ENCODE measurements around the gene OR6C2. TPM values are rescaled to one million over a fixed set of nuclear protein-coding genes. Genes with fewer than 3 reads are reported as not detected.
"Not testable (repeated sequence)": the region's sequence is repeated elsewhere in the genome, so short reads cannot be mapped to it uniquely, and the experiment has no call there.

The OR6C2 gene
- total RNA-seq, 2 experiments from 2014 or later, result not detected

DNA sequence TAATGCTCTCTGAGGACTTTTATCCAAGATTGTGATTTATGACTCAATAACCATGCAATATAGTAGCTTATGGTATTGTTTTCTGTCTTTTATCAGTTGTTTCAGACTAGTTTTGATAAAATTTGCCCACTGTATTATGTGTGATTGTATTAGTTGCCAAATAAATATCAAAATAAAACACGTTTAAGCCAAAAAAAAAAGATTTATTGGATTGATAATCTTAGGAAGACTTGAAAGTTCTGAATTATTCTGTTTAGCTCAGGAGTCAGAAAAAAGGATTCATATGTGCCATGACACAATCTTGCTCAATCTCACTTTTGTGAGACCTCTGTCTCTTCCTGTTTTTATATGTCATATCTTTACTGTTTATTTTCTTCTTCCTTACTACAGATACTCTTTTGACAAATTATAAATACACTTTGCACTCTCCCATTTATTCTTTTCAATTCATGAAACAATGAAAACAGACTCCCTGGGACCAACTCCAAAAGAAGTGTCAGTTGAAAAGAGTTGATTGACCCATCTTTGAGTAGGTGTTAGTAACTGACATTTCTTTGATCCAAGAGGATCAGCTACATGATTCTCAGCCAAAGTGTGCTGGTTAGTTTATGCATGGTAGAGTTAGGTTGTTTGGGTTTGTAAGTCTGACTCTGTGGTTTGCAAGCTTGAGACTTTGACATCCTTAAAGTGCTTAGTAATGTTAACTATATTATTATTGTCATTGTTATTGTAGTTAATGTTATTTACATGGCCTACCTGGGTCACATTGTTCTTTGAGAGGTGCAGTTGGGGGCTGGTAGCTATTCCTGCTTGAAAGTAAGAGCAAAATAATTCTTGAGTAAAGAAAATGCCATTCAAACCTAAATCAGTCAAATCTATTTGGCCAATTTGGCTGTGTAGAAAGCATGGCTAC lies 15.3 kb upstream of the OR6C2 start:
- no peaks in the 10 kb centered on the region for H3K9me3 Mint-ChIP-seq
- H3K4me3 Mint-ChIP-seq, result no peak overlapping the region
- no peak overlapping the region for H3K27ac Mint-ChIP-seq
- DNase-seq, result no peak
- intact Hi-C loops (cut with micrococcal nuclease), result no loop called here
- H3K4me1 Mint-ChIP-seq (ENCODE audit: low read depth), result no peaks in the 10 kb centered on the region
- H3K27me3 Mint-ChIP-seq (ENCODE audit: low read depth), result peaks cover 17% of the 10 kb centered on the region
- CTCF ChIA-PET, result no interaction called here
- no peaks in the 10 kb centered on the region for H3K36me3 Mint-ChIP-seq (ENCODE audit: low read depth)

DNA sequence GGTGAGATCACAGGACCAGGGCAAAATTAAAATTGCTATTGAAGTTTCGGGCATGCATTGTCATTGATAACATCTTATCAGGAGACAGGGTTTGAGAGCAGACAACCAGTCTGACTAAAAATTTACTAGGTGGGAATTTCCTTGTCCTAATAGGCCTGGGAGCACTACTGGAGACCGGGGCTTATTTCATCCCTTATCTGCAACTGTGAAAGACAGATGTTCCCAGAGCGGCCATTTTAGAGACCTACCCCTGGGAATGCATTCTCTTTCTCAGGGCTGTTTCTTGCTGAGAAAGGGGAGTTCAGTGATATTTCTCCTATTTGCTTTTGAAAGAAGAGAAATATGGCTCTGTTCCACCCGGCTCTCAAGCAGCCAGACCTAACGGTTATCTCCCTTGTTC lies 2.6 kb upstream of the OR6C2 start:
- CTCF ChIA-PET; H3K9me3 Mint-ChIP-seq; H3K27ac Mint-ChIP-seq; H3K4me1 Mint-ChIP-seq (ENCODE audit: low read depth); H3K27me3 Mint-ChIP-seq (ENCODE audit: low read depth); H3K4me3 Mint-ChIP-seq; H3K36me3 Mint-ChIP-seq (ENCODE audit: low read depth); intact Hi-C loops (cut with micrococcal nuclease); DNase-seq: not testable (repeated sequence)

DNA sequence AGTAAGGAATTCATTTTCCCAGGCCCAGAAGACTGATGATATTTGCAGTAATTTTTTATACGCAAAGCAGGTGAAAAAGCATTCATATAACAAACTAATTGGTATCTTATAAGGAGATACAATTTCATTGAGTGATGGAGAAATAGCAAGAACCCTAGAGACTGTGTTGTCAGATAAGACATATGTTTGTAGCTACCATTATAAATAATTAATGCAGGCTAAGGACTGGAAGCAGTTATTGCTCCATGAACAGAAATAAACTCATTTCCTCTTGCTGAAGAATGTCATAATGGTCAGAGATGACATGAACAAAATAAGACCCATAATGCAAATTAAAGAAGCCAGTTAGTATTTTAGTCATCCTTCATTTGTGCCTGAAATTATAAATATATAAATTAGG lies 1.5 kb downstream of the OR6C2 start:
- DNase-seq, result no peak
- CTCF ChIA-PET, result no interaction called here
- Mint-ChIP-seq H3K9me3 (peaks cover 2% of the 10 kb centered on the region), H3K27ac (no peak overlapping the region), H3K4me3 (no peak overlapping the region), H3K27me3 (ENCODE audit: low read depth) (no peaks in the 10 kb centered on the region), H3K4me1 (ENCODE audit: low read depth) (no peaks in the 10 kb centered on the region), H3K36me3 (ENCODE audit: low read depth) (peaks cover 1% of the 10 kb centered on the region)
- intact Hi-C loops (cut with micrococcal nuclease), result no loop called here

DNA sequence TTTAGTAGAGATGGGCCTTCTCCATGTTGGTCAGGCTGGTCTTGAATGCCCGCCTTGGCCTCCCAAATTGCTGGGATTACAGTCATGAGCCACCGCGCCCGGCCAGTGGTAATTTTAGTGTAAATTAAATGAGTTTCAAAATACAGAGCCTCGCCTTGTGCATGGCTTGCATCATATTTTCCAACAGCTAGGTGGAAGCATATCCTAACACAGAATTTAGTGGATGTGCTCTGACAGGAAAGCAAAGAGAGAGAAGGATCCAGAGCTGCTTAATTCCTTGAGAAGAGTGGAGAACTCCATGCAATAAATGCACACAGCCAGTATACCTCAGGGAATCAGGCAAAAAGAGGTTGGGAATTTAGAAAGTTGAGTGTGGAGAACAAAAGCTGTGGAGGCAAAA lies 2.5 kb downstream of the OR6C2 start:
- H3K36me3 Mint-ChIP-seq (ENCODE audit: low read depth), result no peaks in the 10 kb centered on the region
- H3K4me3 Mint-ChIP-seq, result no peak overlapping the region
- H3K27me3 Mint-ChIP-seq (ENCODE audit: low read depth), result peaks cover 2% of the 10 kb centered on the region
- no peaks in the 10 kb centered on the region for H3K9me3 Mint-ChIP-seq
- CTCF ChIA-PET, result interaction anchor here (1.2 kb wide), 1 partner anchor 173 kb away, joined by 4 read pairs; no protein-coding TSS in a partner anchor
- intact Hi-C loops (cut with micrococcal nuclease), result no loop called here
- H3K27ac Mint-ChIP-seq, result no peak overlapping the region
- H3K4me1 Mint-ChIP-seq (ENCODE audit: low read depth), result no peaks in the 10 kb centered on the region
- no peak for DNase-seq

DNA sequence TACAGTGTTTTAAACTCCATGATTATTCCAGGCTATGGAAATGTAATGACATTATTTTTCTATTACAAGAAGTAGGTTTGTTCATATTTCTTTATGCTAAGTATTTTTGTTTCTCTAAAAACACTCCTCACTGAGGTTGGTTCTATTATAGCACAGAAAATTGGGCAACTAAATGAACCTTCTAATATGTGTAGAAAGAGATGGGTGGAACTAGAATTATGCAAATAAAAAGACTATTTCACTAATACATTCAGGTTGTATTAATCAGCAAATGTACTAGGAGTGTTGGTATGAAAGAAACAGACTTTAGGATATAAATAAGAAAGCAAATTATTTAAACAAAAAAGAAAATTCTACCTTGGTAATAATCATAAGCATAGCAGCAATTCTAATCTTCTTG lies 4.9 kb downstream of the OR6C2 start:
- H3K9me3 Mint-ChIP-seq, result no peaks in the 10 kb centered on the region
- H3K27me3 Mint-ChIP-seq (ENCODE audit: low read depth), result peaks cover 11% of the 10 kb centered on the region
- no peak for DNase-seq
- H3K36me3 Mint-ChIP-seq (ENCODE audit: low read depth), result no peaks in the 10 kb centered on the region
- no peak overlapping the region for H3K4me3 Mint-ChIP-seq
- H3K27ac Mint-ChIP-seq, result no peak overlapping the region
- H3K4me1 Mint-ChIP-seq (ENCODE audit: low read depth), result no peaks in the 10 kb centered on the region
- CTCF ChIA-PET, result no interaction called here
- intact Hi-C loops (cut with micrococcal nuclease), result no loop called here

DNA sequence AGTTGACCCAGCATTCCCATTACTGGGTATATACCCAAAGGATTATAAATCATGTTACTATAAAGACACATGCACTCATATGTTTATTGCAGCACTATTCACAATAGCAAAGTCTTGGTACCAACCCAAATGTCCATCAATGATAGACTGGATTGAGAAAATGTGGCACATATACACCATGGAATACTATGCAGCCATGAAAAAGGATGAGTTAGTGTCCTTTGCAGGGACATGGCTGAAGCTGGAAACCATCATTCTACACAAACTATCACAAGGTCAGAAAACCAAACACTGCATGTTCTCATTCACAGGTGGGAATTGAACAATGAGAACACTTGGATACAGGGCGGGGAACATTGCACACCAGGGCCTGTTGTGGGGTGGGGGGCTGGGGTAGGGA lies 21.1 kb downstream of the OR6C2 start:
- CTCF ChIA-PET; intact Hi-C loops (cut with micrococcal nuclease): not testable (repeated sequence)

DNA sequence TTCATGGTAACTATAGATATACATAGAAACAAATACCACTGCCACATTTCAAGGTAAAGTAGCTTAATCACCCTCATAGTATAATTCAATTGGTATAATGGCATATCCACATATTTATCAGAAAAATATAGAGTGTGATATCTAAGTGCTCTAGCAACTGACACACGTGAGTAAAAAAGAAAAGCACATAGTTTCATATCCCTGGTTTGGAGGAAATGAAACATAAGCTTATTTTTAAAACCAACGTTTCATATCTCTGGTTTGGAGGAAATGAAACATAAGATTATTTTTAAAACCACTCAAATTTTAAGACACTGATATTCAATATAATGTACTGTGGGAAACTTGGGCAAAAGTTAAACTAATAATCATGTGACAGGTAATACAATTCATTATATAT lies 24.0 kb downstream of the OR6C2 start:
- Mint-ChIP-seq H3K36me3 (ENCODE audit: low read depth) (no peaks in the 10 kb centered on the region), H3K4me1 (ENCODE audit: low read depth) (no peaks in the 10 kb centered on the region), H3K9me3 (peaks cover 4% of the 10 kb centered on the region), H3K27me3 (ENCODE audit: low read depth) (peaks cover 9% of the 10 kb centered on the region), H3K4me3 (no peak overlapping the region), H3K27ac (no peak overlapping the region)
- DNase-seq, result no peak
- intact Hi-C loops (cut with micrococcal nuclease), result no loop called here
- CTCF ChIA-PET, result no interaction called here

More for the DNA sequence above, 21.1 kb downstream of the OR6C2 start:
- peaks cover 15% of the 10 kb centered on the region for H3K27me3 Mint-ChIP-seq (ENCODE audit: low read depth)
- H3K9me3 Mint-ChIP-seq; H3K4me3 Mint-ChIP-seq; H3K36me3 Mint-ChIP-seq (ENCODE audit: low read depth); DNase-seq; H3K4me1 Mint-ChIP-seq (ENCODE audit: low read depth); H3K27ac Mint-ChIP-seq: not testable (repeated sequence)

DNA sequence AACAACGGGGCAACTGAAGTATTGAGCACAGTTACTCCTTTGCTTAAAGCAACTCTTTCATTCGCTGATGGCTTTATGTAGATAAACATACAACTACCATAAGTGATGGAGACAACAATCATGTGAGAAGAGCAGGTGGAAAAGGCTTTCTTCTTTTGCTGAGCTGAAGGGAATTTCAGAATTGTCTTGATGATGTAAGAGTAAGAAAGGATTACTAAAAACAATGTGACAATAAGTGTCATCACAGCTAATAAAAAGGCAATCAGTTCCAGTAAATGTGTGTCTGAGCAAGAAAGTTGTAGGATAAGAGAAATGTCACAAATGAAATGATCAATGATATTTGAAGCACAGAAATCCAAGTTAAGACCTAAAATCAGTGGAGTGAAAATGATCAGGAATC lies 25.4 kb downstream of the OR6C2 start:
- intact Hi-C loops (cut with micrococcal nuclease), result no loop called here
- Mint-ChIP-seq H3K9me3 (peaks cover 1% of the 10 kb centered on the region), H3K4me3 (no peak overlapping the region), H3K27ac (no peak overlapping the region), H3K36me3 (ENCODE audit: low read depth) (no peaks in the 10 kb centered on the region), H3K4me1 (ENCODE audit: low read depth) (no peaks in the 10 kb centered on the region), H3K27me3 (ENCODE audit: low read depth) (peaks cover 9% of the 10 kb centered on the region)
- CTCF ChIA-PET, result no interaction called here
- DNase-seq, result no peak

DNA sequence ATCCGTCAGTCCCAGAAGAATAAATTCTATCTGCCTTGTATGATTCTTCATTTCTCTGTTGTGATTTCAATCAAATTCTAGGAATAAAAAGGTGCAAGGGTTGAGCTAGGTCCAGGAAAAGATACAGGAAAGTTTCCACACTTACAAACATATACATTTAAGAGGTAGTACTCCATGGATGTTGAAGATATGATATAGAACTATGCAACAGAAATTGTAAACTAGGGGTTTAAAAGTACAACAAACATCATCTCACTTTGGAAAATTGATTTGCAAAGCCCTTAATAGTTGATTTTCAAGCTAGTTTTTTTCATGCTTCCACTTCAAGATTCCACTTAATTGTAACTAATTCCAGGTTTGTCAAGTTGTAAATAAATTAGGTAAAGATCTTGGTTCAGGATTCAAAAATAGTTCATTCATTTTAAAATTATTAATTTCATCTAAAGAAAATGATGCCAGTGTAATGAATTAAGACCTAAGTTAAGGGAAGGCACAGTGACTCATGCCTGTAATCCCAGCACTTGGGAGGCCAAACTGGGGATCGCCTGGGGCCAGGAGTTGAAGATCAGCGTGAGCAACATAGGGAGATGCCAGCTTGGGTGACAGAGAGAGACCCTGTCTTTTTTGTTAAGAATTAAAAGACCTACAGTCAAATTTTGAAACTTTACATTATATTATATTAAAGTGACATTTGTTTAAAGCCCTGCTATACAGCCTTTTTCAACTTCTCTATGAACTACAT lies 26.4 kb downstream of the OR6C2 start, which contains the start of gene OR6C70:
TSS of gene OR6C70 (minus strand) at position 51 of the 742 bp plus-strand sequence. CDS start at position 51, 0 bp downstream.
- no peak within 1 kb of the TSS for H3K4me3 Mint-ChIP-seq
- intact Hi-C loops (cut with micrococcal nuclease), result no loop called here
- H3K9me3 Mint-ChIP-seq, result no peaks in the 10 kb centered on the region
- H3K27ac Mint-ChIP-seq, result no peak within 1 kb of the TSS
- H3K27me3 Mint-ChIP-seq (ENCODE audit: low read depth), result peaks cover 5% of the 10 kb centered on the region
- CTCF ChIA-PET, result no interaction called here
- no peaks in the 10 kb centered on the region for H3K36me3 Mint-ChIP-seq (ENCODE audit: low read depth)
- no peak for DNase-seq
- no peaks in the 10 kb centered on the region for H3K4me1 Mint-ChIP-seq (ENCODE audit: low read depth)

DNA sequence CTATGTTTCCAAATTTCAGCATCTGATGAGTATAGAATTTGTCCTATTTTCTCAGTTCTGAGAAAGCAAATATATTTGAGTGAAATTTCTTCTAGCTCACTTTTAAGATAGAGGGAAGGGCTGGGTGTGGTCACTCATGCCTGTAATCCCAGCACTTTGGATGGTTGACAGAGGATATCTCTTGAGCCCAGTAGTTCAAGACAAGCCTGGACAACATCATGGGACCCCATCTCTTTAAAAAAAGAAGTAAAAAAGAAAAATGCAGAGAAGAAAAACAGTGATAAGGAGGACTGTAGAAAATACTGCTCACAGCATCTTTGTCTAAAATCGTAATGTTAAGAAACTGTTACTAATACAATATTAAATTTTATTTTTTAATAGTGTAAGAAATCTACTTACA lies 28.4 kb downstream of the OR6C2 start:
- Mint-ChIP-seq H3K27me3 (ENCODE audit: low read depth) (peaks cover 5% of the 10 kb centered on the region), H3K36me3 (ENCODE audit: low read depth) (no peaks in the 10 kb centered on the region), H3K27ac (no peak overlapping the region), H3K9me3 (no peaks in the 10 kb centered on the region), H3K4me1 (ENCODE audit: low read depth) (no peaks in the 10 kb centered on the region), H3K4me3 (no peak overlapping the region)
- intact Hi-C loops (cut with micrococcal nuclease), result no loop called here
- DNase-seq, result no peak
- CTCF ChIA-PET, result no interaction called here

DNA sequence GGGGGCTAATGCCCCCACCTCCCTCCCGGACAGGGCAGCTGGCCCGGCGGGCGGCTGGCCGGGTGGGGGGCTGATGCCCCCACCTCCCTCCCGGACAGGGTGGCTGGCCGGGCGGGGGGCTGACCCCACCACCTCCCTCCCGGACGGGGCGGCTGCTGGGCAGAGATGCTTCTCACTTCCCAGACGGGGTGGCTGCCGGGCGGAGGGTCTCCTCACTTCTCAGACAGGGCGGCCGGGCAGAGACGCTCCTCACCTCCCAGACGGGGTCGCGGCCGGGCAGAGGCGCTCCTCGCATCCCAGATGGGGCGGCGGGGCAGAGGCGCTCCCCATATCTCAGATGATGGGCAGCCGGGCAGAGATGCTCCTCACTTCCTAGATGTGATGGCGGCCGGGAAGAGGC lies 35.3 kb downstream of the OR6C2 start:
- H3K9me3 Mint-ChIP-seq; intact Hi-C loops (cut with micrococcal nuclease); H3K4me1 Mint-ChIP-seq (ENCODE audit: low read depth); H3K27ac Mint-ChIP-seq; DNase-seq; H3K36me3 Mint-ChIP-seq (ENCODE audit: low read depth); H3K4me3 Mint-ChIP-seq; CTCF ChIA-PET: not testable (repeated sequence)
- H3K27me3 Mint-ChIP-seq (ENCODE audit: low read depth), result peaks cover 10% of the 10 kb centered on the region

DNA sequence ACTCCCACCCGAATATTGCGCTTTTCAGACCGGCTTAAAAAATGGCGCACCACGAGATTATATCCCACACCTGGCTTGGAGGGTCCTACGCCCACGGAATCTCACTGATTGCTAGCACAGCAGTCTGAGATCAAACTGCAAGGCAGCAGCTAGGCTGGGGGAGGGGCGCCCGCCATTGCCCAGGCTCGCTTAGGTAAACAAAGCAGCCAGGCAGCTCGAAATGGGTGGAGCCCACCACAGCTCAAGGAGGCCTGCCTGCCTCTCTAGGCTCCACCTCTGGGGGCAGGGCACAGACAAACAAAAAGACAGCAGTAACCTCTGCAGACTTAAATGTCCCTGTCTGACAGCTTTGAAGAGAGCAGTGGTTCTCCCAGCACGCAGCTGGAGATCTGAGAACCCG lies 40.4 kb downstream of the OR6C2 start:
- H3K36me3 Mint-ChIP-seq (ENCODE audit: low read depth); H3K9me3 Mint-ChIP-seq; intact Hi-C loops (cut with micrococcal nuclease); H3K27ac Mint-ChIP-seq; CTCF ChIA-PET; DNase-seq; H3K4me3 Mint-ChIP-seq; H3K4me1 Mint-ChIP-seq (ENCODE audit: low read depth): not testable (repeated sequence)
- H3K27me3 Mint-ChIP-seq (ENCODE audit: low read depth), result peaks cover 14% of the 10 kb centered on the region

DNA sequence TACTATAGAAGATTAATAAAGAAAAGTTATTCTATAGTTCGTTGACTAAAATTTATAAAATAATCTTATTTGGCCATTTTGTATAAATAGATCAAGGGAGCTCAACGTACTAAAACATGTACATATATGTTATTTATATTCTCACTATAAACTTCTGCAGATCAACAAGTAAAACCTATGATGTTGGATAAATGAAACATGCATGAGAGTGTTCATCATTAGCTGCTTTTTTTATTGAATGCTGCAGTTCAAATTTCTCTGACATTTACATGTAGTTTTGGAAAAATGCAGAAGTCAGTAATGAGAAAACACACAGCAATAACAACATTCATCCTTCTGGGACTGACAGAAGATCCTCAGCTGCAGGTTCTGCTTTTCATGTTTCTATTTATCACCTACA lies 48.2 kb downstream of the OR6C2 start, which contains the start of gene OR6C68:
TSS of gene OR6C68 (plus strand) at position 301 of the 400 bp plus-strand sequence. CDS start at position 301, 0 bp downstream.
- intact Hi-C loops (cut with micrococcal nuclease), result no loop called here
- Mint-ChIP-seq H3K4me3 (no peak within 1 kb of the TSS), H3K9me3 (no peaks in the 10 kb centered on the region), H3K4me1 (ENCODE audit: low read depth) (no peaks in the 10 kb centered on the region), H3K27me3 (ENCODE audit: low read depth) (peaks cover 4% of the 10 kb centered on the region), H3K27ac (no peak within 1 kb of the TSS), H3K36me3 (ENCODE audit: low read depth) (no peaks in the 10 kb centered on the region)
- DNase-seq, result no peak
- CTCF ChIA-PET, result interaction anchor here (0.7 kb wide), 1 partner anchor 9 kb away, joined by 4 read pairs; no protein-coding TSS in a partner anchor

Data from activated naive CD4-positive, alpha-beta T cell treated with anti-CD3 and anti-CD28 coated beads for 36 hours (primary cell).